ENCODE measurements around the gene LIMS4. TPM values are rescaled to one million over a fixed set of nuclear protein-coding genes. Genes with fewer than 3 reads are reported as not detected.
"Not testable (repeated sequence)": the region's sequence is repeated elsewhere in the genome, so short reads cannot be mapped to it uniquely, and the experiment has no call there.

LIMS4 gene
- total and polyA plus RNA-seq, 8 donors, result 0.63 to 4.6 (median 2.9) TPM

GRCh38 chr2:110401001-110401618 is 71.5 kb downstream of the LIMS4 start:
- WGBS, 2 donors, result 4 to 12% methylated on average over 2 to 3 of the region's 18 CpGs
- FAIRE-seq; H3K9me3 ChIP-seq; H3K36me3 ChIP-seq; H3K27me3 ChIP-seq; H3K4me1 ChIP-seq; DNase-seq; intact Hi-C loops (cut with DNase I); H3K4me3 ChIP-seq; H3K27ac ChIP-seq: not testable (repeated sequence)
- ATAC-seq, result peak; percentile 96 to 99 (median 98)

- intact Hi-C loops (cut with DNase I); FAIRE-seq; H3K27me3 ChIP-seq; ATAC-seq; H3K36me3 ChIP-seq; H3K27ac ChIP-seq; H3K4me3 ChIP-seq; H3K4me1 ChIP-seq; H3K9me3 ChIP-seq; DNase-seq: not testable (repeated sequence)
- WGBS, 2 donors, result no CpG with 5 or more reads among the region's 10 CpGs
These were observed 73.2 kb downstream of the LIMS4 start for GRCh38 chr2:110399378-110399777.

- H3K27me3 ChIP-seq; H3K36me3 ChIP-seq; intact Hi-C loops (cut with DNase I); FAIRE-seq; H3K27ac ChIP-seq; H3K4me1 ChIP-seq; H3K9me3 ChIP-seq; ATAC-seq; DNase-seq; H3K4me3 ChIP-seq: not testable (repeated sequence)
- no CpG with 5 or more reads among the region's 5 CpGs for WGBS, 2 donors
These were observed 76.6 kb downstream of the LIMS4 start for GRCh38 chr2:110395990-110396389.

Other genes starting within 250 kb of the LIMS4 start
- gene RGPD6, start 104.4 kb upstream of the LIMS4 start, total RNA-seq, result 10 to 100 TPM in 3 of 6 donors, 1 to 10 TPM in 3; 7.2 to 30.2 (median 15.9) TPM
- 10 to 100 TPM in 1 of 2 donors, 1 to 10 TPM in 1; 9.3 to 14.7 TPM for gene RGPD6, start 104.4 kb upstream of the LIMS4 start, polyA plus RNA-seq
- 1 to 10 TPM in 1 of 6 donors, under 1 TPM in 4, not detected in 1; 0.04 to 1.4 (median 0.82) TPM for gene BUB1, start 205.2 kb upstream of the LIMS4 start, total RNA-seq
- gene BUB1, start 205.2 kb upstream of the LIMS4 start, polyA plus RNA-seq, result under 1 TPM; 0.11 to 0.12 TPM